ENCODE results near the gene KLRC3.

Gene KLRC3

DNA sequence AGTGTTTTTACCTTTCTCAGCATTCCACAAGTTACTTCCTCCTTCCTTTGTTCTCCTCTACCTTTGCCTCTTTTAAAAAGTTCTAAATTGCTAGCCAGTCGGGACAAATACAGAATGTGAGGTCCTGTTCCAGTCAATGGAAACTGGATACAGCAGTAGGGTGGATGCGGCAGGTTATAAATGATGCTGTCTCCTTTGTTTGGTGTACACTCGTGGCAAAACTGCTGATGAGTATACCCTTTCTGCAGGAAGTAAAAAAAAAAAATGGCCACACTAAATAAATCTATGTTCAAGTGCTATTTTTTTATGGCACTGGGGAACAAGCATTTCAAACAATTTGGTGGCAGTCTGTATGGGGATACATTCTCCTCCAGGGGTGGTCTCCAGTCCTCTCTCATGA is 58.1 kb downstream of the KLRC3 start:
- no peaks in the 10 kb centered on the region for H3K27me3 ChIP-seq (ENCODE audit: insufficient read depth, low read length)
- H3K4me1 ChIP-seq (ENCODE audit: insufficient read depth, low read length) = peaks cover 20% of the 10 kb centered on the region
- no peak overlapping the region for H2AFZ ChIP-seq (ENCODE audit: low read depth, low read length)
- H3K4me3 ChIP-seq (ENCODE audit: low read length) = no peak overlapping the region
- no peaks in the 10 kb centered on the region for H3K36me3 ChIP-seq (ENCODE audit: insufficient read depth, low read length)
- H3K9me3 ChIP-seq (ENCODE audit: low read length) = no peaks in the 10 kb centered on the region
